ENCODE data around the gene CHRM2. TPM values are rescaled to one million over a fixed set of nuclear protein-coding genes. Genes with fewer than 3 reads are reported as not detected.

The CHRM2 gene
- total RNA-seq, 4 donors from 2014 or later: not detected

DNA sequence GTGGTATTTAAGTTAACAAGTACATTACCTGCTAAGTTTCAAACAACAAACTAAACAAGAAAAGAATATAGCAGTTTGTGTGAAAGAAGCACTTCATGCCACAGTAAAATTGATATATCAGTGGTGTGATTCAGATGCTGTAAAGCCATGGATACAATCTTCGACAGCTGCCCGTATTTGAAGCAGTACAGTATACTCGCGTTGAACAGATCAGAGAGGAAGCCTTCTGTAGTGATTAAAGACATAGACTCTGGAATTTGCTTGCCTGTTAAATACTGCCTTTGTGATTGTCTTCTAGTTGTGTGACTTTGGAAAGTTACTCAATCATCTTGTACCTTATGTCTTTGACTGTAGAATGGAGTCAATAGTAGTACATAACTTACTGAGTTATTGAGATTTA is 71.7 kb downstream of the CHRM2 start:
- TF ChIP-seq, protein P1, sequence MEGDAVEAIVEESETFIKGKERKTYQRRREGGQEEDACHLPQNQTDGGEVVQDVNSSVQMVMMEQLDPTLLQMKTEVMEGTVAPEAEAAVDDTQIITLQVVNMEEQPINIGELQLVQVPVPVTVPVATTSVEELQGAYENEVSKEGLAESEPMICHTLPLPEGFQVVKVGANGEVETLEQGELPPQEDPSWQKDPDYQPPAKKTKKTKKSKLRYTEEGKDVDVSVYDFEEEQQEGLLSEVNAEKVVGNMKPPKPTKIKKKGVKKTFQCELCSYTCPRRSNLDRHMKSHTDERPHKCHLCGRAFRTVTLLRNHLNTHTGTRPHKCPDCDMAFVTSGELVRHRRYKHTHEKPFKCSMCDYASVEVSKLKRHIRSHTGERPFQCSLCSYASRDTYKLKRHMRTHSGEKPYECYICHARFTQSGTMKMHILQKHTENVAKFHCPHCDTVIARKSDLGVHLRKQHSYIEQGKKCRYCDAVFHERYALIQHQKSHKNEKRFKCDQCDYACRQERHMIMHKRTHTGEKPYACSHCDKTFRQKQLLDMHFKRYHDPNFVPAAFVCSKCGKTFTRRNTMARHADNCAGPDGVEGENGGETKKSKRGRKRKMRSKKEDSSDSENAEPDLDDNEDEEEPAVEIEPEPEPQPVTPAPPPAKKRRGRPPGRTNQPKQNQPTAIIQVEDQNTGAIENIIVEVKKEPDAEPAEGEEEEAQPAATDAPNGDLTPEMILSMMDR (IDR thresholded peaks at IDR 0.05; ENCODE audit: low read depth): no peak

DNA sequence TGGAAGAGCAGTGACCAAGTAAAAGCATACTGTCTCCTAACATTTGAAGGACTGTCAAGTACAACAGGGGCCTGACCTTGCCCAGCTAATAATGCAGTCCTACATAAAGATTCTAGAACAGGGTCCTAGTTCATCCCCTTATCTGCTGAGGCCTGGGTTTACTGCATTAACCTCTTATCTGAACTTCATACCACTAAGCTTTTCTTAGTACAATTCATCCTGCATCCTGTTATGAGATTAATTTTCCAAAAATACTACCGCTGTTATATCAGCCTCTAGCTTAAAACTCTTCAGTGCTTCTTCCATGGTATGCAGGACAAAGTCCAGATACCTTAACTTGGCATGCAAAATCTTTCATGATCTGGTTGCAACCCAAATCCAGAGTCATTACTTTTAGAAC is 72.5 kb downstream of the CHRM2 start:
- TF ChIP-seq, protein P1 (IDR thresholded peaks at IDR 0.05; ENCODE audit: low read depth): no peak

DNA sequence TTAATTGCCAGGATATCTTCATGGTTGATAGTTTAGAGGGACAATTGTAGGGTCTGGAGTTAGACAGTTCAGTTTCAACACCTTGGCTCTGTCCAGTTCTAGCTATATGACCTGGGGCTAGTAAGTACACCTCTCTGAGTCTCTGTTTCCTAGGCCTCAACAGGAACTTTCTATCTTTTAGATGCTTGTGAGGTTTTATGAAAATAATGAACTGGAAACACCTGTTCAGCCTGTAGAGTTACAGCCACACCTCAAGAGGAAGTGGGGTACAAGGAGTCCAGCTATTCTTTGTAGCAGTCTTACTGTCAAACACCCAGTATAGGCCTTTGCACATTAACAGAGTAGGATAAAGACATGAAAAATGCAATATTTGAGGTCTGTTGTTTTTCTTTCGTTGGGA is 73.4 kb downstream of the CHRM2 start:
- TF ChIP-seq, protein P1 (IDR thresholded peaks at IDR 0.05; ENCODE audit: low read depth): no peak

DNA sequence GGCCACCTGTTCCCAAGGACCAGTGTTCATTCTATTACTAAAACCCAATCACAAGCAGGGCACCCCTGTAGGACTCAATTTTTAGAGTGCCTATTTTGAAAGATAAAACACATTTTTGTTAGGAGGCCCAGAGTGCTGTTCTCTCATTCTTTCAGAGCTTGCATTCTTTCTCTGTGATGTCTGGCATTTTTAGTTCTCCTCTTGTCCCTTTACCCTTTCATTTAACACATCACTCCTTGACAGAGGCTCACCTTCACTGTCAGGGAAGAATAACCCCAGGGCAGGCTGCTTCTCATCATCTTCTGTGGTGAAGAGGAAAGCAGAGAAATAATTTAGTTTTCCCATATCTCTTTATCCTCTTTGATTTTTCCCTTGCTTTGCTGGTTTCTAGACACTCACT is 73.9 kb downstream of the CHRM2 start:
- TF ChIP-seq, protein P1 (IDR thresholded peaks at IDR 0.05; ENCODE audit: low read depth): no peak

DNA sequence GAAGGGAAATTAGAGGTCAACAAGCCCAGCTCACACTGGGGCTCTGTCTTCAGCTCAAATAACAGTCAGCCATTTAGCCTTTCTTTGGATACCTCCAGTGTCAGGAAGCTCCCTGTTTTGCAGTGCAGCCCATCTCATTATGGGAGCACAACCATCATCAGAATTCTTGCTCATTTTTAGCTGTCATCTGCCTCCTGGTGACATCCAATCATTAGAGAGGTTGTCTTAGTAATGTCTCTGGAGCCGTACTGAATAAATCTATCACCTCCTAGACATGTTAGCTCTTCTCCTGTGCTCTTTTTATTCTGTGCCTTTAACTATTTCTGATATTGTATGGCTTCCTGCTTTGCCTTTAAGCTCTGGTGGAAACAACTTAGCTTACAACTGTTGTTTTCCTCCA is 74.5 kb downstream of the CHRM2 start:
- TF ChIP-seq, protein P1 (IDR thresholded peaks at IDR 0.05; ENCODE audit: low read depth): no peak

DNA sequence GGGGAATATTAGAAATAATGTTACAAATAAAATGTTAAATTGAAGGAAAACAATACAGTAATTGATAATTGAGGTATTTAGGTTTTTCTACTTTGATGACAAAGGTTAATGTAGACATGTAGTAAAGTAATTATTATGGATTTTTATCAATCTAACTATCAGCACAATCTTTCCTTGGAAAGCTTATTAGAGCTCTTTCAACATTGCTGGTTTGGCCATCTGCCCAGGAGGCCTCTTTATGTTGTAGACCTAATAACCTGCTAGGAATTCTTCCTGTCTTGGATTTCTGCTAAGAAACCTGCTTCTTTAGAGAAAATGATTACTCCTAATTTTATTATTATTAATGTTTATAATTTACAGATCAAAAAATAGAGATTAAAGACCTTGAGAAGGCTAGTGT is 78.9 kb downstream of the CHRM2 start:
- TF ChIP-seq, protein P1 (IDR thresholded peaks at IDR 0.05; ENCODE audit: low read depth): no peak

DNA sequence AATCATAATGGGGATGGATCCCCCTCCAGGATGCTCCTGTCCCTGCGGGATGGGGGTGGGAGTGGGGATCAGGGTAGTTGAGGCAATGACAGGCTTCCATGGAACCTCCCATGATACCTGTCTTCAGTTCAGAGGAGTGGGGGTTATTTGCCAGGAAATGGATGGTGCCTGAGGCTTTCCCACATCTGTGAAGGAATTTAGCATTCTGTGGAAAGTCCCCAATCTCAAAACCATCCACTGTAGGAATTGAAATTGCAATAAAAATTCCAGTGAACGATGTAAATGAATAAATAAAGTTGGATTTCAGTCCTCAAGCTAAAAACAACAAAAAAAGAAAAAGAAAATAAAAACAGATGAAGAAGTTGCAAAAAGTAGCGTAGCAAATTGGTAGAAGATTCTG is 81.9 kb downstream of the CHRM2 start:
- TF ChIP-seq, protein P1 (IDR thresholded peaks at IDR 0.05; ENCODE audit: low read depth): no peak

Data from subcutaneous adipose tissue (tissue), 4 donors.